ENCODE results near the gene OARD1.
"Not testable (repeated sequence)": the region's sequence is repeated elsewhere in the genome, so short reads cannot be mapped to it uniquely, and the experiment has no call there.

Gene OARD1

GRCh38 chr6:41071923-41072835 is at the start of gene OARD1:
Gene OARD1 (minus strand): TSS chr6:41072356. CDS start chr6:41071634, 722 bp downstream.
- no peak for TF ChIP-seq CTCF (conservative IDR thresholded peaks at IDR 0.05; ENCODE audit: low read length)
- peak within 1 kb of the TSS; percentile 89 for H3K4me3 ChIP-seq (ENCODE audit: low read length)
- DNase-seq (ENCODE audit: low read depth), result peak; percentile 99

- H3K4me3 ChIP-seq (ENCODE audit: low read length), result no peak overlapping the region
- DNase-seq (ENCODE audit: low read depth), result no peak
- no peak for TF ChIP-seq CTCF (conservative IDR thresholded peaks at IDR 0.05; ENCODE audit: low read length)
Measured at GRCh38 chr6:41120058-41120457, 47.9 kb upstream of the OARD1 start.

- no peak overlapping the region for H3K4me3 ChIP-seq (ENCODE audit: low read length)
- no peak for TF ChIP-seq CTCF (conservative IDR thresholded peaks at IDR 0.05; ENCODE audit: low read length)
- no peak for DNase-seq (ENCODE audit: low read depth)
Measured at GRCh38 chr6:41119508-41119907, 47.4 kb upstream of the OARD1 start.

GRCh38 chr6:41115027-41115426 is 42.9 kb upstream of the OARD1 start:
- DNase-seq (ENCODE audit: low read depth); H3K4me3 ChIP-seq (ENCODE audit: low read length): not testable (repeated sequence)

- no peak for TF ChIP-seq CTCF (conservative IDR thresholded peaks at IDR 0.05; ENCODE audit: low read length)
- no peak for DNase-seq (ENCODE audit: low read depth)
- H3K4me3 ChIP-seq (ENCODE audit: low read length), result no peak overlapping the region
Measured at GRCh38 chr6:41111017-41111416, 38.9 kb upstream of the OARD1 start.

- no peak for TF ChIP-seq CTCF (conservative IDR thresholded peaks at IDR 0.05; ENCODE audit: low read length)
- no peak overlapping the region for H3K4me3 ChIP-seq (ENCODE audit: low read length)
- no peak for DNase-seq (ENCODE audit: low read depth)
Measured at GRCh38 chr6:41103847-41104246, 31.7 kb upstream of the OARD1 start.

- TF ChIP-seq CTCF (conservative IDR thresholded peaks at IDR 0.05; ENCODE audit: low read length), result no peak
- no peak overlapping the region for H3K4me3 ChIP-seq (ENCODE audit: low read length)
- DNase-seq (ENCODE audit: low read depth), result no peak
Measured at GRCh38 chr6:41100871-41101287, 28.7 kb upstream of the OARD1 start.
